K562 (cell line): ENCODE results near the gene FLAD1. TPM values are rescaled to one million over a fixed set of nuclear protein-coding genes. Genes with fewer than 3 reads are reported as not detected.
A peak's percentile ranks its signal among the peaks of the same experiment; 100 is the strongest.

Experiments used
- CBX1 ChIP-seq: sonication (generic); IDR thresholded peaks from 2 replicates; pipeline ENCODE4 v1.6.1; 2016; ENCODE audit warnings: antibody characterized with exemption, low read depth, mild to moderate bottlenecking
- CBX3 ChIP-seq, 2 experiments: IDR thresholded peaks; 1 replicate in 1 of 2; 2 replicates in 1 of 2; pipeline ENCODE4 v1.6.1; 2012; ENCODE audit warnings: inconsistent platforms in 2 of 2, low read length in 2 of 2, borderline replicate concordance in 1 of 2, control low read depth in 1 of 2
- EHMT2 ChIP-seq: fragments of 450-650 bp; IDR thresholded peaks from 2 replicates; pipeline ENCODE4 v1.6.1; 2018; ENCODE audit warnings: antibody characterized with exemption
- FOS ChIP-seq: IDR thresholded peaks from 3 replicates; pipeline ENCODE4 v1.6.1; 2011; ENCODE audit not compliant: insufficient read length; ENCODE audit errors: extremely low read depth
- ILK ChIP-seq: fragments of 450-650 bp; IDR thresholded peaks from 2 replicates; pipeline ENCODE4 v1.6.1; 2016; ENCODE audit warnings: missing genetic modification characterization, low read depth, mild to moderate bottlenecking, missing compliant biosample characterization, moderate library complexity, borderline replicate concordance
- NCOA1 ChIP-seq: fragments of 450-650 bp; IDR thresholded peaks from 2 replicates; pipeline ENCODE4 v1.6.1; 2016; ENCODE audit warnings: low read depth
- NCOA6 ChIP-seq: fragments of 450-650 bp; IDR thresholded peaks from 2 replicates; pipeline ENCODE4 v1.6.1; 2017; ENCODE audit warnings: mild to moderate bottlenecking
- NR3C1 ChIP-seq: sonication (generic); formaldehyde crosslinking; IDR thresholded peaks from 2 replicates; pipeline ENCODE4 v1.8.1; 2022; ENCODE audit warnings: missing genetic modification reagents
- POLR2H ChIP-seq: IDR thresholded peaks from 2 replicates; pipeline ENCODE4 v1.6.1; 2016; ENCODE audit warnings: missing genetic modification characterization, low read depth, mild to moderate bottlenecking, control low read depth, missing compliant biosample characterization, moderate library complexity
- RBBP5 ChIP-seq: fragments of 200-600 bp; sonication (generic); IDR thresholded peaks from 2 replicates; pipeline ENCODE4 v1.6.1; 2012; ENCODE audit warnings: borderline replicate concordance, mild to moderate bottlenecking, low read length, control low read depth, inconsistent platforms; ENCODE audit not compliant: insufficient read depth, poor library complexity, severe bottlenecking
- RBM15 ChIP-seq: fragments of 200-400 bp; formaldehyde crosslinking; IDR thresholded peaks from 2 replicates; pipeline ENCODE4 v1.6.1; 2018; ENCODE audit warnings: mild to moderate bottlenecking, low read length, moderate library complexity; ENCODE audit not compliant: insufficient read depth
- RBM17 ChIP-seq: fragments of 200-400 bp; formaldehyde crosslinking; IDR thresholded peaks from 2 replicates; pipeline ENCODE4 v1.6.1; 2017; ENCODE audit warnings: low read depth, mild to moderate bottlenecking, low read length, borderline replicate concordance
- ZNF408 ChIP-seq: fragments of 250-450 bp; sonication (Bioruptor Pico); IDR thresholded peaks from 2 replicates; pipeline ENCODE4 v1.4.0; 2020; ENCODE audit warnings: low read depth, mild to moderate bottlenecking, moderate library complexity
- polyA plus RNA-seq, 8 experiments: library from polyadenylated mRNA; depleted of rRNA in 4 of 8; stranded (reverse) in 5 of 8; unstranded in 3 of 8; fragments of >200 nt; fragmentation: Nextera tagmentation in 2 of 8; fragmentation: Illumina TruSeq in 1 of 8; extraction: Ambion mirVana in 2 of 8; extraction: Trizol in 1 of 8; gene quantifications; 2 replicates each; pipeline versions ENCODE4 v1.2.1 to v1.2.3, GENCODE V29; 2011 to 2014; ENCODE audit warnings: inconsistent platforms in 1 of 8, missing spikeins in 1 of 8
- total RNA-seq, 7 experiments: library from RNA; depleted of rRNA in 6 of 7; stranded (reverse); fragments of >200 nt in 6 of 7; fragmentation: Illumina TruSeq in 2 of 7; extraction: Trizol in 2 of 7; gene quantifications; 2 replicates each; pipeline versions ENCODE4 v1.2.1 to v1.2.3, GENCODE V29; 2011 to 2021; ENCODE audit warnings: low replicate concordance in 1 of 7
- TF ChIP-seq, protein P1 (sequence below): fragments of 450-650 bp; formaldehyde crosslinking; IDR thresholded peaks from 2 replicates; pipeline ENCODE4 v1.4.0; 2020; ENCODE audit warnings: mild to moderate bottlenecking, moderate library complexity
- TF ChIP-seq, protein P2 (sequence below): sonication (generic); formaldehyde crosslinking; IDR thresholded peaks from 2 replicates; pipeline ENCODE4 v1.8.0; 2022; ENCODE audit warnings: mild to moderate bottlenecking, missing genetic modification reagents
- TF ChIP-seq, protein P3 (sequence below): fragments of 250-450 bp; sonication (Bioruptor Pico); IDR thresholded peaks from 2 replicates; pipeline ENCODE4 v1.4.0; 2020; ENCODE audit warnings: borderline replicate concordance
- TF ChIP-seq, protein P4 (sequence below), 2 experiments: fragments of 450-650 bp in 1 of 2; sonication (generic) in 1 of 2; formaldehyde crosslinking in 1 of 2; IDR thresholded peaks in 1 of 2; conservative IDR thresholded peaks in 1 of 2; 2 replicates each; pipeline versions ENCODE4 v1.6.1 to v1.8.1; 2016 to 2023; ENCODE audit warnings: mild to moderate bottlenecking in 2 of 2, moderate library complexity in 2 of 2, inconsistent platforms in 1 of 2, missing genetic modification reagents in 1 of 2
- TF ChIP-seq, protein P5 (sequence below): fragments of 450-650 bp; IDR thresholded peaks from 2 replicates; pipeline ENCODE4 v1.6.1; 2017; ENCODE audit warnings: mild to moderate bottlenecking, moderate library complexity
- TF ChIP-seq, protein P6 (sequence below): fragments of 450-650 bp; formaldehyde crosslinking; IDR thresholded peaks from 2 replicates; pipeline ENCODE4 v1.4.0; 2020; ENCODE audit warnings: mild to moderate bottlenecking, moderate library complexity

The FLAD1 gene
- total and polyA plus RNA-seq, 9 of the 15 experiments (the other 6 are each of a cell fraction or from before 2014, with no cell fraction given) = 24.9 to 85.8 (median 67.0) TPM

DNA sequence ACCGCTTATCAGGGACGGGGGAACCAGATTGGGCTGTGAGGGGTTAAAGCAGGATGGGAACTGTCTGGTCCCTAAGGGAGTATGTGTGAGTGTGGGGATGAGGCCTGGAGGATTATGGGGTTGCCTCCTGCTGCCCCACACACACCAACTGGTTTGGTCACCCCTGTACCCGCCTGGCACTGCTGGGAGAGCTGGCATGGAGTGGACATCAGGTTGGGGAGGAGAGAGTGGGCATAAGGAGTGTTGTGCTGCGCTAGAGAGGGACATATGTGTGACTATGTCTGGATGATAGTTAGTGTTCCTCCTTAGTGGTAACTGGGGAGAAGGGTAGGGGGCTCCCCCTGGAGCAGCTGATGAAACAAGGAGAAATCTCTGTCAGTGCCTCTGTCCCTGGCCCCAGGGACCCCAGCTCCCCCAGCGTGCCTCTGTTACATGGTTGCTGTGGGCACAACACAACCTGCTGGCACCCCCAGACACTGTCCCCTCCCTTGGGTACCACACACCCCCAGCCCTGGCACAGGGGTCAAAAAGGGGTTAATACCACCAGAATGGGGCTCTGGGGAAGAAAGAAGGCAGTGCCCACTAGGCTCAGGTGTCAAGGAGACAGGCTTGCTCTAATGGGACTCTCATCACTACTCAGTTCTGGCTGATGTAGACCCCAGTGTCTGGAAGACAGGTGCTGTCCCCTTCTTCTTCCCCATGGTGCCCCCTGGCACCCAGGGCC, 21.4 kb downstream of the FLAD1 start (continued):
- TF ChIP-seq, protein P1, sequence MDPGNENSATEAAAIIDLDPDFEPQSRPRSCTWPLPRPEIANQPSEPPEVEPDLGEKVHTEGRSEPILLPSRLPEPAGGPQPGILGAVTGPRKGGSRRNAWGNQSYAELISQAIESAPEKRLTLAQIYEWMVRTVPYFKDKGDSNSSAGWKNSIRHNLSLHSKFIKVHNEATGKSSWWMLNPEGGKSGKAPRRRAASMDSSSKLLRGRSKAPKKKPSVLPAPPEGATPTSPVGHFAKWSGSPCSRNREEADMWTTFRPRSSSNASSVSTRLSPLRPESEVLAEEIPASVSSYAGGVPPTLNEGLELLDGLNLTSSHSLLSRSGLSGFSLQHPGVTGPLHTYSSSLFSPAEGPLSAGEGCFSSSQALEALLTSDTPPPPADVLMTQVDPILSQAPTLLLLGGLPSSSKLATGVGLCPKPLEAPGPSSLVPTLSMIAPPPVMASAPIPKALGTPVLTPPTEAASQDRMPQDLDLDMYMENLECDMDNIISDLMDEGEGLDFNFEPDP = no peak
- no peak for TF ChIP-seq RBM17
- no peak for TF ChIP-seq CBX3 (IDR thresholded peaks at IDR 0.05; ENCODE audit: borderline replicate concordance in 1 of 2, low read length in 2 of 2)
- TF ChIP-seq EHMT2 = no peak
- no peak for TF ChIP-seq RBBP5
- no peak for TF ChIP-seq NR3C1 (CRISPR knock-in tag)
- TF ChIP-seq, protein P2, sequence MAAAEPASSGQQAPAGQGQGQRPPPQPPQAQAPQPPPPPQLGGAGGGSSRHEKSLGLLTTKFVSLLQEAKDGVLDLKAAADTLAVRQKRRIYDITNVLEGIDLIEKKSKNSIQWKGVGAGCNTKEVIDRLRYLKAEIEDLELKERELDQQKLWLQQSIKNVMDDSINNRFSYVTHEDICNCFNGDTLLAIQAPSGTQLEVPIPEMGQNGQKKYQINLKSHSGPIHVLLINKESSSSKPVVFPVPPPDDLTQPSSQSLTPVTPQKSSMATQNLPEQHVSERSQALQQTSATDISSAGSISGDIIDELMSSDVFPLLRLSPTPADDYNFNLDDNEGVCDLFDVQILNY (CRISPR knock-in tag) = no peak
- TF ChIP-seq, protein P3, sequence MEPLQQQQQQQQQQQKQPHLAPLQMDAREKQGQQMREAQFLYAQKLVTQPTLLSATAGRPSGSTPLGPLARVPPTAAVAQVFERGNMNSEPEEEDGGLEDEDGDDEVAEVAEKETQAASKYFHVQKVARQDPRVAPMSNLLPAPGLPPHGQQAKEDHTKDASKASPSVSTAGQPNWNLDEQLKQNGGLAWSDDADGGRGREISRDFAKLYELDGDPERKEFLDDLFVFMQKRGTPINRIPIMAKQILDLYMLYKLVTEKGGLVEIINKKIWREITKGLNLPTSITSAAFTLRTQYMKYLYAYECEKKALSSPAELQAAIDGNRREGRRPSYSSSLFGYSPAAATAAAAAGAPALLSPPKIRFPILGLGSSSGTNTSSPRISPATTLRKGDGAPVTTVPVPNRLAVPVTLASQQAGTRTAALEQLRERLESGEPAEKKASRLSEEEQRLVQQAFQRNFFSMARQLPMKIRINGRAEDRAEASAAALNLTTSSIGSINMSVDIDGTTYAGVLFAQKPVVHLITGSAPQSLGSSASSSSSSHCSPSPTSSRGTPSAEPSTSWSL (CRISPR knock-in tag) = no peak
- no peak for TF ChIP-seq RBM15
- TF ChIP-seq ILK (tag) = no peak
- TF ChIP-seq, protein P4, sequence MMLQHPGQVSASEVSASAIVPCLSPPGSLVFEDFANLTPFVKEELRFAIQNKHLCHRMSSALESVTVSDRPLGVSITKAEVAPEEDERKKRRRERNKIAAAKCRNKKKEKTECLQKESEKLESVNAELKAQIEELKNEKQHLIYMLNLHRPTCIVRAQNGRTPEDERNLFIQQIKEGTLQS (IDR thresholded peaks at IDR 0.05) = no peak
- TF ChIP-seq, protein P4 (CRISPR knock-in tag; conservative IDR thresholded peaks at IDR 0.05) = no peak
- TF ChIP-seq NCOA1 = peak; percentile 11; the same call in 1 of the 2 replicates
- TF ChIP-seq, protein P5, sequence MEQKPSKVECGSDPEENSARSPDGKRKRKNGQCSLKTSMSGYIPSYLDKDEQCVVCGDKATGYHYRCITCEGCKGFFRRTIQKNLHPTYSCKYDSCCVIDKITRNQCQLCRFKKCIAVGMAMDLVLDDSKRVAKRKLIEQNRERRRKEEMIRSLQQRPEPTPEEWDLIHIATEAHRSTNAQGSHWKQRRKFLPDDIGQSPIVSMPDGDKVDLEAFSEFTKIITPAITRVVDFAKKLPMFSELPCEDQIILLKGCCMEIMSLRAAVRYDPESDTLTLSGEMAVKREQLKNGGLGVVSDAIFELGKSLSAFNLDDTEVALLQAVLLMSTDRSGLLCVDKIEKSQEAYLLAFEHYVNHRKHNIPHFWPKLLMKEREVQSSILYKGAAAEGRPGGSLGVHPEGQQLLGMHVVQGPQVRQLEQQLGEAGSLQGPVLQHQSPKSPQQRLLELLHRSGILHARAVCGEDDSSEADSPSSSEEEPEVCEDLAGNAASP = no peak
- TF ChIP-seq POLR2H (tag) = 0 out of 2 replicates have a peak, but pooled peaks have one; percentile 17
- TF ChIP-seq, protein P6, sequence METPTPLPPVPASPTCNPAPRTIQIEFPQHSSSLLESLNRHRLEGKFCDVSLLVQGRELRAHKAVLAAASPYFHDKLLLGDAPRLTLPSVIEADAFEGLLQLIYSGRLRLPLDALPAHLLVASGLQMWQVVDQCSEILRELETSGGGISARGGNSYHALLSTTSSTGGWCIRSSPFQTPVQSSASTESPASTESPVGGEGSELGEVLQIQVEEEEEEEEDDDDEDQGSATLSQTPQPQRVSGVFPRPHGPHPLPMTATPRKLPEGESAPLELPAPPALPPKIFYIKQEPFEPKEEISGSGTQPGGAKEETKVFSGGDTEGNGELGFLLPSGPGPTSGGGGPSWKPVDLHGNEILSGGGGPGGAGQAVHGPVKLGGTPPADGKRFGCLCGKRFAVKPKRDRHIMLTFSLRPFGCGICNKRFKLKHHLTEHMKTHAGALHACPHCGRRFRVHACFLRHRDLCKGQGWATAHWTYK (CRISPR knock-in tag) = 0 out of 2 replicates have a peak, but pooled peaks have one; percentile 44
- TF ChIP-seq FOS = no peak
- no peak for TF ChIP-seq CBX1
- no peak for TF ChIP-seq ZNF408 (CRISPR knock-in tag)
- no peak for TF ChIP-seq NCOA6
